Measurements from ENCODE around the gene FRS3. TPM values are rescaled to one million over a fixed set of nuclear protein-coding genes. Genes with fewer than 3 reads are reported as not detected.

The FRS3 gene
- total and polyA plus RNA-seq, 2 experiments from 2014 or later = 1.4 to 8.4 TPM

- Histone ChIP-seq H3K9me3 (ENCODE audit: low read depth) (no peaks in the 10 kb centered on the region), H3K4me2 (no peak overlapping the region), H4K20me1 (ENCODE audit: insufficient read depth, poor library complexity, severe bottlenecking) (no peaks in the 10 kb centered on the region), H3K36me3 (replicated peaks; ENCODE audit: insufficient read depth, low read depth) (no peaks in the 10 kb centered on the region), H3K4me3 (no peak overlapping the region), H3K27ac (no peak overlapping the region), H3K27me3 (no peaks in the 10 kb centered on the region), H3K9me2 (replicated peaks; ENCODE audit: insufficient read depth) (no peaks in the 10 kb centered on the region), H2AFZ (no peak overlapping the region), H3K4me1 (ENCODE audit: insufficient read depth) (peaks cover 8% of the 10 kb centered on the region), H3K79me2 (peaks cover 11% of the 10 kb centered on the region)
- TF ChIP-seq CTCF (IDR thresholded peaks at IDR 0.05; ENCODE audit: poor library complexity) (no peak), EZH2 (IDR thresholded peaks at IDR 0.05; ENCODE audit: borderline replicate concordance) (no peak), EZH2phosphoT487 (IDR thresholded peaks at IDR 0.05; ENCODE audit: low read depth, severe bottlenecking, unreplicated experiment) (no peak)
- DNase-seq (ENCODE audit: low spot score) = no peak
- WGBS (ENCODE audit: low lambda C conversion rate, missing lambda C conversion rate) = 96% methylated on average over 12 of the region's 13 CpGs
These were observed 4.3 kb downstream of the FRS3 start for GRCh38 chr6:41775293-41775882.

- DNase-seq (ENCODE audit: low spot score) = no peak
- Histone ChIP-seq H3K36me3 (replicated peaks; ENCODE audit: insufficient read depth, low read depth) (no peaks in the 10 kb centered on the region), H3K4me3 (no peak overlapping the region), H3K9me2 (replicated peaks; ENCODE audit: insufficient read depth) (no peaks in the 10 kb centered on the region), H3K4me1 (ENCODE audit: insufficient read depth) (peaks cover 8% of the 10 kb centered on the region), H2AFZ (no peak overlapping the region), H4K20me1 (ENCODE audit: insufficient read depth, poor library complexity, severe bottlenecking) (no peaks in the 10 kb centered on the region), H3K4me2 (no peak overlapping the region), H3K9me3 (ENCODE audit: low read depth) (no peaks in the 10 kb centered on the region), H3K27ac (no peak overlapping the region), H3K27me3 (no peaks in the 10 kb centered on the region), H3K79me2 (peaks cover 11% of the 10 kb centered on the region)
- 94% methylated on average over 3 of the region's 3 CpGs for WGBS (ENCODE audit: low lambda C conversion rate, missing lambda C conversion rate)
- TF ChIP-seq EZH2phosphoT487 (IDR thresholded peaks at IDR 0.05; ENCODE audit: low read depth, severe bottlenecking, unreplicated experiment) (no peak), CTCF (IDR thresholded peaks at IDR 0.05; ENCODE audit: poor library complexity) (no peak), EZH2 (IDR thresholded peaks at IDR 0.05; ENCODE audit: borderline replicate concordance) (no peak)
These were observed 4.9 kb downstream of the FRS3 start for GRCh38 chr6:41774841-41775240.

GRCh38 chr6:41771058-41771983 lies 8.4 kb downstream of the FRS3 start:
- TF ChIP-seq EZH2phosphoT487 (IDR thresholded peaks at IDR 0.05; ENCODE audit: low read depth, severe bottlenecking, unreplicated experiment) = no peak
- no peak for TF ChIP-seq EZH2 (IDR thresholded peaks at IDR 0.05; ENCODE audit: borderline replicate concordance)
- TF ChIP-seq CTCF (IDR thresholded peaks at IDR 0.05; ENCODE audit: poor library complexity) = no peak
- Histone ChIP-seq H3K4me3 (no peak overlapping the region), H3K4me1 (ENCODE audit: insufficient read depth) (peaks cover 27% of the 10 kb centered on the region), H2AFZ (no peak overlapping the region), H3K4me2 (no peak overlapping the region), H3K9me3 (ENCODE audit: low read depth) (no peaks in the 10 kb centered on the region), H3K27ac (no peak overlapping the region), H3K36me3 (replicated peaks; ENCODE audit: insufficient read depth, low read depth) (no peaks in the 10 kb centered on the region), H3K9me2 (replicated peaks; ENCODE audit: insufficient read depth) (no peaks in the 10 kb centered on the region), H4K20me1 (ENCODE audit: insufficient read depth, poor library complexity, severe bottlenecking) (no peaks in the 10 kb centered on the region), H3K27me3 (no peaks in the 10 kb centered on the region), H3K79me2 (no peaks in the 10 kb centered on the region)
- 96% methylated on average over 29 of the region's 29 CpGs for WGBS (ENCODE audit: low lambda C conversion rate, missing lambda C conversion rate)
- no peak for DNase-seq (ENCODE audit: low spot score)

Measured in hepatocyte (in vitro differentiated cells).